Measurements from ENCODE around the gene ZNF28.
"Not testable (repeated sequence)": the region's sequence is repeated elsewhere in the genome, so short reads cannot be mapped to it uniquely, and the experiment has no call there.

The ZNF28 gene

DNA sequence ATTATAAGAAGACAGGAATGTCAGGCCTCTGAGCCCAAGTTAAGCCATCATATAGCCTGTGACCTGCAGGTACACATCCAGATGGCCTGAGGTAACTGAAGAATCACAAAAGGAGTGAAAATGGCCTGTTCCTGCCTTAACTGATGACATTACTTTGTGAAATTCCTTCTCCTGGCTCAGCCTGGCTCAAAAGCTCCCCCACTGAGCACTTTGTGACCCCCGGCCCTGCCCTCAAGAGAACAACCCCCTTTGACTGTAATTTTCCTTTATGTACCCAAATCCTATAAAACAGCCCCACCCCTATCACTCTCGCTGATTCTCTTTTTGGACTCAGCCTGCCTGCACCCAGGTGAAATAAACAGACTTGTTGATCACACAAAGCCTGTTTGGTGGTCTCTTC, 65.0 kb downstream of the ZNF28 start:
- DNase-seq = not testable (repeated sequence)

DNA sequence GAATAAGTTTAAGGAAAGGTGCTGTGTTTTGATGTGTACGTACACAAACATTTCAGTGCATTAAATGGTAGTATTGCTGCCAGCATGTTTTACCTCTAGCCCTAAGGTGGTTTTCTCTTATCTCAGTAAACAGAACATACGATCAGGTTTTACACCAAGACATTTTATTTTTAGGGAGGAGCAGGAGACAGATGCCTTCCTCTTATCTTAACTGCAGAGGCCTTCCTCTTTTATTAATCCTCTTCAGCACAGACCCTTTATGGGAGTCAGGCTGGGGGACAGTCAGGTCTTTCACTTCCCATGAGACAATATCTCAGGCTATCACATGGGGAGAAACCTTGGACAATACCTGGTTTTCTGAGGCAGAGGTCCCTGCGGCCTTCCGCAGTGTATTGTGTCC, 71.7 kb downstream of the ZNF28 start:
- DNase-seq = no peak

DNA sequence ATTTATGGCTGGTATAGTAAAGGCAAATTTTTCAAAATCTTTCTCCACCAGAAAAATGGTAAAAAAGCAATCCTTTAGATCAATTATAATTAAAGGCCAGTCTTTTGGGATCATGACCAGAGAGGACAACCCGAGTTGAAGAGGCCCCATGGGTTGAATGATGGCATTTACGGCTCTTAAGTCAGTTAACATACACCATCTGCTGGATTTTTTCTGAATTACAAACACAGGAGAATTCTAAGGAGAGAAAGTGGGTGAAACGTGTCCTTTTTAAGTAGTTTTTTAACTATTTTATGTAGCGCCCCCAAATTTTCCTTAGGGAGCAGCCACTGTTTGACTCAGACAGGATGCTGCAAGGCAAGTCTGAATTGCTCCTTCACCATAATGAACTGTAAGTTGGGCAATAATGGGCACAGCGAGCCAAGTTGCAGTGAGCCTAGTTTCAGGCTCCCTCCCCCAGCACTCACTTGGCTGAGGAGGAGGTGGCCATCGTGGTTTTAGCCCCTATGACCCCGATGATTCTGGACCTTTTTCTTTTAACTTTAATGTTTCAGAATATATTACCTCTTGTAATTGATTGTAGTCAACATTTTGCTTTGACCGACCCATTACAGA, 73.0 kb downstream of the ZNF28 start:
- DNase-seq = no peak

Data from femur (tissue), 1 donor.